Endodermal cell (in vitro differentiated cells): ENCODE measurements around the gene CALML4. TPM values are rescaled to one million over a fixed set of nuclear protein-coding genes. Genes with fewer than 3 reads are reported as not detected.

Experiments
- DNase-seq: peaks from one replicate; pipeline ENCODE4 v3.0.0-alpha.2; 2017
- H3K27ac ChIP-seq: 2 replicates; pipeline ENCODE4 v1.5.1; 2013; ENCODE audit warnings: mild to moderate bottlenecking, low read depth, low read length, moderate library complexity
- H3K27me3 ChIP-seq: 2 replicates; pipeline ENCODE4 v1.6.1; 2013; ENCODE audit warnings: mild to moderate bottlenecking, low read length, moderate library complexity; ENCODE audit not compliant: insufficient read depth, control insufficient read depth, poor library complexity, severe bottlenecking
- H3K36me3 ChIP-seq: 2 replicates; pipeline ENCODE4 v1.7.0; 2013; ENCODE audit warnings: mild to moderate bottlenecking, low read length, moderate library complexity; ENCODE audit not compliant: control insufficient read depth, insufficient read depth
- H3K4me1 ChIP-seq: one replicate; pipeline ENCODE4 v1.7.0; 2013; ENCODE audit warnings: low read length; ENCODE audit not compliant: control insufficient read depth, insufficient read depth
- H3K4me3 ChIP-seq: 2 replicates; pipeline ENCODE4 v1.5.1; 2013; ENCODE audit warnings: mild to moderate bottlenecking, low read length, moderate library complexity
- H3K9ac ChIP-seq: 2 replicates; pipeline ENCODE4 v1.6.1; 2013; ENCODE audit warnings: mild to moderate bottlenecking, low read length, moderate library complexity; ENCODE audit not compliant: poor library complexity, severe bottlenecking; ENCODE audit errors: extremely low read depth
- H3K9me3 ChIP-seq: 2 replicates; pipeline ENCODE4 v1.6.1; 2013; ENCODE audit warnings: mild to moderate bottlenecking, low read length, moderate library complexity; ENCODE audit not compliant: control insufficient read depth
- H3K27ac Mint-ChIP-seq: 2 replicates; pipeline ENCODE4 v1.8.0; 2020; ENCODE audit warnings: mixed read lengths
- H3K27me3 Mint-ChIP-seq: 2 replicates; pipeline ENCODE4 v1.8.0; 2021; ENCODE audit warnings: mild to moderate bottlenecking, mixed read lengths; ENCODE audit not compliant: insufficient read depth
- H3K36me3 Mint-ChIP-seq: 2 replicates; pipeline ENCODE4 v1.8.0; 2020; ENCODE audit warnings: low read depth, mixed read lengths
- H3K4me1 Mint-ChIP-seq: 2 replicates; pipeline ENCODE4 v1.8.0; 2020; ENCODE audit warnings: mixed read lengths
- H3K4me3 Mint-ChIP-seq: 2 replicates; pipeline ENCODE4 v1.8.0; 2020; ENCODE audit warnings: mild to moderate bottlenecking, moderate library complexity, mixed read lengths
- H3K9me3 Mint-ChIP-seq: 2 replicates; pipeline ENCODE4 v1.8.0; 2020; ENCODE audit warnings: mild to moderate bottlenecking, mixed read lengths
- CTCF ChIP-seq: fragments of 200-600 bp; sonication (generic); conservative IDR thresholded peaks from 2 replicates; pipeline ENCODE4 v1.5.0; 2021; ENCODE audit warnings: antibody characterized with exemption, mild to moderate bottlenecking
- WGBS, 2 experiments: methylation state at CpG; one replicate each; pipeline versions ENCODE4 v1.1.5 to v1.1.7; 2013; ENCODE audit warnings: missing lambda C conversion rate in 2 of 2, mixed read lengths in 1 of 2; ENCODE audit not compliant: insufficient coverage in 1 of 2, insufficient read length in 1 of 2; 5-methylcytosine and 5-hydroxymethylcytosine counted together
- total RNA-seq, 2 donors: library from RNA; stranded (reverse); fragmentation: NEBNext Ultra II Directional in 1 of 2; extraction: Animal tissue kit (Norgen Biotek cat#: 25700) in 1 of 2; gene quantifications; 2 replicates in 1 of 2; 3 replicates in 1 of 2; pipeline ENCODE4 v1.2.1, GENCODE V29; 2021

The CALML4 gene
- total RNA-seq, 2 donors from 2014 or later, result 9.7 to 17.4 TPM

GRCh38 chr15:68183616-68184315 is 21.4 kb downstream of the CALML4 start:
- Histone ChIP-seq H3K4me1 (no peaks in the 10 kb centered on the region), H3K9ac (no peak overlapping the region), H3K36me3 (peaks cover 66% of the 10 kb centered on the region), H3K27ac (no peak overlapping the region), H3K4me3 (no peak overlapping the region), H3K27me3 (no peaks in the 10 kb centered on the region), H3K9me3 (no peaks in the 10 kb centered on the region)
- 92 to 97% methylated on average over 2 of the region's 5 CpGs for WGBS, 2 experiments
- no peak for TF ChIP-seq CTCF
- Mint-ChIP-seq H3K36me3 (peaks cover 47% of the 10 kb centered on the region), H3K9me3 (no peaks in the 10 kb centered on the region), H3K27me3 (no peaks in the 10 kb centered on the region), H3K4me1 (no peaks in the 10 kb centered on the region), H3K4me3 (no peak overlapping the region), H3K27ac (no peak overlapping the region)
- no peak for DNase-seq

GRCh38 chr15:68177742-68178141 is 27.4 kb downstream of the CALML4 start:
- Mint-ChIP-seq H3K27me3 (no peaks in the 10 kb centered on the region), H3K27ac (no peak overlapping the region), H3K36me3 (peaks cover 44% of the 10 kb centered on the region), H3K9me3 (no peaks in the 10 kb centered on the region), H3K4me1 (no peaks in the 10 kb centered on the region), H3K4me3 (no peak overlapping the region)
- no peak for DNase-seq
- Histone ChIP-seq H3K36me3 (peaks cover 63% of the 10 kb centered on the region), H3K27me3 (no peaks in the 10 kb centered on the region), H3K4me1 (no peaks in the 10 kb centered on the region), H3K4me3 (no peak overlapping the region), H3K9me3 (no peaks in the 10 kb centered on the region), H3K27ac (no peak overlapping the region), H3K9ac (no peak overlapping the region)
- no peak for TF ChIP-seq CTCF

- Mint-ChIP-seq H3K27me3 (no peaks in the 10 kb centered on the region), H3K4me1 (no peaks in the 10 kb centered on the region), H3K27ac (no peak overlapping the region), H3K4me3 (no peak overlapping the region), H3K9me3 (peaks cover 3% of the 10 kb centered on the region), H3K36me3 (peaks cover 45% of the 10 kb centered on the region)
- Histone ChIP-seq H3K9me3 (no peaks in the 10 kb centered on the region), H3K27ac (no peak overlapping the region), H3K4me1 (no peaks in the 10 kb centered on the region), H3K9ac (no peak overlapping the region), H3K4me3 (no peak overlapping the region), H3K36me3 (peaks cover 63% of the 10 kb centered on the region), H3K27me3 (no peaks in the 10 kb centered on the region)
- DNase-seq, result no peak
- 92 to 98% methylated on average over 3 of the region's 3 CpGs for whole genome bisulfite sequencing, 2 experiments
- TF ChIP-seq CTCF, result no peak
Observed at GRCh38 chr15:68176601-68177000, 28.5 kb downstream of the CALML4 start.
